HCT116 (cell line): ENCODE measurements around the gene LGALS3. TPM values are rescaled to one million over a fixed set of nuclear protein-coding genes. Genes with fewer than 3 reads are reported as not detected.

ENCODE experiments used
- ATAC-seq: fragments of 200-7000 bp; cut with Tn5 transposase; 2 replicates; pipeline ENCODE4 v1.9.1; 2020; ENCODE audit warnings: mild to moderate bottlenecking, moderate library complexity
- BruUV-seq: library from RNA; stranded (reverse); fragments of 400-500 nt; replicated peaks from 2 replicates; lab custom pipeline; 2021; lab: Mats Ljungman, UMichigan
- CTCF ChIA-PET: fragments of 300-600 bp; sonication (Branson Sonifier 250); formaldehyde crosslinking; loops from one replicate; lab custom pipeline; 2021; ENCODE audit warnings: antibody characterized with exemption; lab: Charles Lee
- POLR2A ChIA-PET: fragments of 300-600, 350-600 bp; sonication (Branson Sonifier 250); formaldehyde crosslinking; loops from one replicate; lab custom pipeline; 2021; ENCODE audit warnings: antibody characterized with exemption; lab: Charles Lee
- RAD21 ChIA-PET, 2 experiments: fragments of 300-600 bp; sonication (Branson Sonifier 250); formaldehyde crosslinking; loops; one replicate each; lab custom pipeline; 2023; ENCODE audit warnings: low total read pairs in 2 of 2; ENCODE audit not compliant: uncharacterized antibody in 2 of 2, unreplicated experiment in 2 of 2, low non-redundant PET in 1 of 2; lab: Charles Lee
- DNase-seq: peaks from one replicate; pipeline ENCODE4 v3.0.0-alpha.2; 2010; ENCODE audit warnings: low read depth, low spot score
- H2AFZ ChIP-seq: fragments of 200-600 bp; shearing (Covaris generic), sonication (generic); 2 replicates; pipeline ENCODE4 v1.6.1; 2017; ENCODE audit warnings: low read depth, mixed run types, mixed read lengths, antibody characterized with exemption, low read length; ENCODE audit not compliant: poor library complexity, severe bottlenecking
- H3K27ac ChIP-seq: 2 replicates; pipeline ENCODE4 v1.5.1; 2012; ENCODE audit warnings: low read depth, low read length
- H3K27me3 ChIP-seq: fragments of 200-600 bp; sonication (generic); 2 replicates; pipeline ENCODE4 v1.6.1; 2016; ENCODE audit warnings: mixed run types, low read length, mixed read lengths; ENCODE audit not compliant: insufficient read depth
- H3K36me3 ChIP-seq, 2 experiments: fragments of 200-500 bp in 1 of 2; fragments of 200-600 bp in 1 of 2; sonication (Bioruptor generic) in 1 of 2; sonication (generic) in 1 of 2; 2 replicates each; pipeline versions ENCODE4 v1.5.1 to v1.6.1; 2014 to 2016; ENCODE audit warnings: low read length in 2 of 2, inconsistent platforms in 1 of 2, mixed read lengths in 1 of 2, mixed run types in 1 of 2; ENCODE audit not compliant: insufficient read depth in 2 of 2, control insufficient read depth in 1 of 2
- H3K4me1 ChIP-seq, 2 experiments: fragments of 200-600 bp in 1 of 2; sonication (generic) in 1 of 2; 2 replicates each; pipeline versions ENCODE4 v1.5.1 to v1.6.1; 2012 to 2017; ENCODE audit warnings: low read length in 2 of 2, inconsistent platforms in 1 of 2, mild to moderate bottlenecking in 1 of 2, mixed read lengths in 1 of 2, mixed run types in 1 of 2, moderate library complexity in 1 of 2; ENCODE audit not compliant: insufficient read depth in 2 of 2, control insufficient read depth in 1 of 2
- H3K4me2 ChIP-seq: fragments of 200-600 bp; sonication (generic); 2 replicates; pipeline ENCODE4 v1.6.1; 2017; ENCODE audit warnings: mixed run types, low read length, mixed read lengths
- H3K4me3 ChIP-seq, 2 experiments: fragments of 200-600 bp in 1 of 2; sonication (generic) in 1 of 2; replicated peaks in 1 of 2; 2 replicates each; pipeline ENCODE4 v1.5.1; 2011 to 2016; ENCODE audit warnings: low read length in 2 of 2, control low read depth in 1 of 2, low read depth in 1 of 2, mild to moderate bottlenecking in 1 of 2, mixed read lengths in 1 of 2, mixed run types in 1 of 2
- H3K79me2 ChIP-seq: fragments of 200-600 bp; sonication (generic); 2 replicates; pipeline ENCODE4 v1.6.1; 2017; ENCODE audit warnings: mild to moderate bottlenecking, mixed run types, low read length, moderate library complexity, mixed read lengths; ENCODE audit not compliant: insufficient read depth
- H3K9ac ChIP-seq: fragments of 200-600 bp; sonication (generic); 2 replicates; pipeline ENCODE4 v1.6.1; 2016; ENCODE audit warnings: low read length, mixed read lengths
- H3K9me2 ChIP-seq: fragments of 200-600 bp; sonication (generic), shearing (Covaris generic); 2 replicates; pipeline ENCODE4 v1.6.1; 2017; ENCODE audit warnings: mixed run types, mild to moderate bottlenecking, moderate library complexity; ENCODE audit not compliant: insufficient read depth
- H3K9me3 ChIP-seq, 2 experiments: fragments of 200-500 bp in 1 of 2; fragments of 200-600 bp in 1 of 2; sonication (Bioruptor generic) in 1 of 2; sonication (generic) in 1 of 2; 2 replicates each; pipeline ENCODE4 v1.6.1; 2014 to 2017; ENCODE audit warnings: low read length in 2 of 2, mixed read lengths in 2 of 2, inconsistent platforms in 1 of 2, low read depth in 1 of 2, mild to moderate bottlenecking in 1 of 2, mixed run types in 1 of 2, moderate library complexity in 1 of 2; ENCODE audit not compliant: control insufficient read depth in 1 of 2, insufficient read depth in 1 of 2
- H4K20me1 ChIP-seq: fragments of 200-600 bp; sonication (generic), shearing (Covaris generic); 2 replicates; pipeline ENCODE4 v1.6.1; 2017; ENCODE audit warnings: mixed run types, mild to moderate bottlenecking, moderate library complexity; ENCODE audit not compliant: insufficient read depth
- EZH2 ChIP-seq: fragments of 200-600 bp; sonication (generic); IDR thresholded peaks from 2 replicates; pipeline ENCODE4 v1.6.1; 2017; ENCODE audit warnings: antibody characterized with exemption, mixed run types
- EZH2phosphoT487 ChIP-seq: fragments of 200-600 bp; IDR thresholded peaks from 2 replicates; pipeline ENCODE4 v1.6.1; 2018; ENCODE audit warnings: antibody characterized with exemption, borderline replicate concordance
- JUND ChIP-seq: IDR thresholded peaks from 2 replicates; pipeline ENCODE4 v1.6.1; 2012
- POLR2A ChIP-seq: IDR thresholded peaks from 2 replicates; pipeline ENCODE4 v1.7.0; 2011; ENCODE audit warnings: borderline replicate concordance; ENCODE audit not compliant: insufficient read depth, insufficient read length; ENCODE audit errors: extremely low read depth
- REST ChIP-seq: IDR thresholded peaks from 2 replicates; pipeline ENCODE4 v1.6.1; 2012; ENCODE audit warnings: low read depth
- SIN3A ChIP-seq: IDR thresholded peaks from 2 replicates; pipeline ENCODE4 v1.6.1; 2012; ENCODE audit warnings: low read depth
- SRF ChIP-seq: IDR thresholded peaks from 2 replicates; pipeline ENCODE4 v1.6.1; 2012; ENCODE audit warnings: low read depth
- YY1 ChIP-seq: IDR thresholded peaks from 2 replicates; pipeline ENCODE4 v1.6.1; 2011; ENCODE audit warnings: low read length, low read depth, moderate library complexity, mild to moderate bottlenecking; ENCODE audit not compliant: insufficient replicate concordance; ENCODE audit errors: extremely low read depth
- ZFX ChIP-seq: fragments of 450-650 bp; IDR thresholded peaks from 2 replicates; pipeline ENCODE4 v1.6.1; 2017
- ZNF274 ChIP-seq: fragments of 200-500 bp; sonication (Bioruptor generic); IDR thresholded peaks from 2 replicates; pipeline ENCODE4 v1.6.1; 2014; ENCODE audit warnings: mild to moderate bottlenecking, low read depth, low read length, inconsistent platforms
- intact Hi-C: fragments of 100-400 bp; cut with micrococcal nuclease; formaldehyde crosslinking; loops from 2 replicates; pipeline ENCODE4 v1.10.0; 2022
- total RNA-seq: library from RNA; stranded (reverse); gene quantifications from one replicate; pipeline ENCODE4 v1.2.1, GENCODE V29; 2021; ENCODE audit not compliant: unreplicated experiment
- TF ChIP-seq, protein P1 (sequence below): IDR thresholded peaks from 2 replicates; pipeline ENCODE4 v1.6.1; 2011; ENCODE audit warnings: mild to moderate bottlenecking, low read length, moderate library complexity; ENCODE audit not compliant: insufficient replicate concordance; ENCODE audit errors: extremely low read depth

LGALS3 gene
- total RNA-seq, 1 experiment from 2014 or later: 86.1 TPM

DNA sequence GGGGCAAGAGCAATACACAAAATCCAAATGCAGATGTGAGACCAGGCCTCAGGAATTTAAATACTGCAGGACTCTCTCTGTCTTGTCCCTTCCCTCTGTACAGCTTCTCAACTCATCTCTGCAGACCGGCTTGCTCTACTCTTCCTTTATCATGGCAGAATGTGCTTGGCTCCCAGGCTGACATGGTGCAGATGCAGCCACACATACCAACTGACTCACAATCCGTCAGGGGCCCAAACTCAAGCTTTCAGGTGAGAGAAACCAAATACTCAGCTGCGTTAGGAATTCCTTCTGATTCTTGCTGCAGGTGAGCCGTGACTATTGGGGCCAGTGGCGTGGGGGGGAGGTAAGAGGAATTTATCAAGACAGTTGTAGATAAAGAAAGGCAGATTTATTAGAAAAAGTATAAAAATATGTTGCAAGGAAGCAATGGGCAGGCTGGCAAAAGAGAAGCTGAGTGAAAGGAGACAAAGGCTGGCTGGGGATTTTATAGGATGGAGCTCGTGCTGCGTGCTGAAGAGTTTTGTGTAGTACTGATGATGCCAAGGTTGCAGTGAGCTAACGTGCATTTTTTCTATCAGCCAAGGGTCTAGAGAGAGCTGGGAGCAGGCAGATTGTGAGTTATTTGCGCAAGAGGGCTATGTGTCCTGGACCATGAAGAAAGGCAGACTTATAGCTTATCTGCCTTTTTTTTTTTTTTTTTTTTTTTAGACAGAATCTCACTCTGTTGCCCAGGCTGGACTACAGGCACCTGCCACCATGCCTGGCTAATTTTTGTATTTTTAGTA lies 5.0 kb upstream of the LGALS3 start:
- H3K36me3 ChIP-seq: no peaks in the 10 kb centered on the region
- intact Hi-C loops: no loop called here
- no peak overlapping the region for H3K4me2 ChIP-seq
- H3K4me3 ChIP-seq: no peak overlapping the region
- DNase-seq (no peak), ATAC-seq (no peak)
- RAD21 ChIA-PET: no interaction called here
- H2AFZ ChIP-seq: no peak overlapping the region
- BruUV-seq: no TSS peak
- H3K27ac ChIP-seq: no peak overlapping the region
- H3K27me3 ChIP-seq: no peaks in the 10 kb centered on the region
- no peaks in the 10 kb centered on the region for H3K9me3 ChIP-seq
- TF ChIP-seq JUND (no peak), ZFX (no peak), EZH2 (no peak), POLR2A (no peak), YY1 (no peak), SRF (no peak), REST (no peak), ZNF274 (no peak), SIN3A (no peak), EZH2phosphoT487 (no peak)
- TF ChIP-seq, protein P1, sequence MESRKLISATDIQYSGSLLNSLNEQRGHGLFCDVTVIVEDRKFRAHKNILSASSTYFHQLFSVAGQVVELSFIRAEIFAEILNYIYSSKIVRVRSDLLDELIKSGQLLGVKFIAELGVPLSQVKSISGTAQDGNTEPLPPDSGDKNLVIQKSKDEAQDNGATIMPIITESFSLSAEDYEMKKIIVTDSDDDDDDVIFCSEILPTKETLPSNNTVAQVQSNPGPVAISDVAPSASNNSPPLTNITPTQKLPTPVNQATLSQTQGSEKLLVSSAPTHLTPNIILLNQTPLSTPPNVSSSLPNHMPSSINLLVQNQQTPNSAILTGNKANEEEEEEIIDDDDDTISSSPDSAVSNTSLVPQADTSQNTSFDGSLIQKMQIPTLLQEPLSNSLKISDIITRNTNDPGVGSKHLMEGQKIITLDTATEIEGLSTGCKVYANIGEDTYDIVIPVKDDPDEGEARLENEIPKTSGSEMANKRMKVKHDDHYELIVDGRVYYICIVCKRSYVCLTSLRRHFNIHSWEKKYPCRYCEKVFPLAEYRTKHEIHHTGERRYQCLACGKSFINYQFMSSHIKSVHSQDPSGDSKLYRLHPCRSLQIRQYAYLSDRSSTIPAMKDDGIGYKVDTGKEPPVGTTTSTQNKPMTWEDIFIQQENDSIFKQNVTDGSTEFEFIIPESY: no peak
- no peak overlapping the region for H3K9ac ChIP-seq
- no peaks in the 10 kb centered on the region for H3K79me2 ChIP-seq
- POLR2A ChIA-PET: interaction anchor here (2.4 kb wide), 1 partner anchor 16 kb away, joined by 9 read pairs; no protein-coding TSS in a partner anchor
- H3K9me2 ChIP-seq: no peaks in the 10 kb centered on the region
- peaks cover 31 to 49% of the 10 kb centered on the region in 2 experiments for H3K4me1 ChIP-seq
- H4K20me1 ChIP-seq: no peaks in the 10 kb centered on the region
- CTCF ChIA-PET: no interaction called here
